ENCODE data around the gene TRIM66.

The TRIM66 gene, protein sequence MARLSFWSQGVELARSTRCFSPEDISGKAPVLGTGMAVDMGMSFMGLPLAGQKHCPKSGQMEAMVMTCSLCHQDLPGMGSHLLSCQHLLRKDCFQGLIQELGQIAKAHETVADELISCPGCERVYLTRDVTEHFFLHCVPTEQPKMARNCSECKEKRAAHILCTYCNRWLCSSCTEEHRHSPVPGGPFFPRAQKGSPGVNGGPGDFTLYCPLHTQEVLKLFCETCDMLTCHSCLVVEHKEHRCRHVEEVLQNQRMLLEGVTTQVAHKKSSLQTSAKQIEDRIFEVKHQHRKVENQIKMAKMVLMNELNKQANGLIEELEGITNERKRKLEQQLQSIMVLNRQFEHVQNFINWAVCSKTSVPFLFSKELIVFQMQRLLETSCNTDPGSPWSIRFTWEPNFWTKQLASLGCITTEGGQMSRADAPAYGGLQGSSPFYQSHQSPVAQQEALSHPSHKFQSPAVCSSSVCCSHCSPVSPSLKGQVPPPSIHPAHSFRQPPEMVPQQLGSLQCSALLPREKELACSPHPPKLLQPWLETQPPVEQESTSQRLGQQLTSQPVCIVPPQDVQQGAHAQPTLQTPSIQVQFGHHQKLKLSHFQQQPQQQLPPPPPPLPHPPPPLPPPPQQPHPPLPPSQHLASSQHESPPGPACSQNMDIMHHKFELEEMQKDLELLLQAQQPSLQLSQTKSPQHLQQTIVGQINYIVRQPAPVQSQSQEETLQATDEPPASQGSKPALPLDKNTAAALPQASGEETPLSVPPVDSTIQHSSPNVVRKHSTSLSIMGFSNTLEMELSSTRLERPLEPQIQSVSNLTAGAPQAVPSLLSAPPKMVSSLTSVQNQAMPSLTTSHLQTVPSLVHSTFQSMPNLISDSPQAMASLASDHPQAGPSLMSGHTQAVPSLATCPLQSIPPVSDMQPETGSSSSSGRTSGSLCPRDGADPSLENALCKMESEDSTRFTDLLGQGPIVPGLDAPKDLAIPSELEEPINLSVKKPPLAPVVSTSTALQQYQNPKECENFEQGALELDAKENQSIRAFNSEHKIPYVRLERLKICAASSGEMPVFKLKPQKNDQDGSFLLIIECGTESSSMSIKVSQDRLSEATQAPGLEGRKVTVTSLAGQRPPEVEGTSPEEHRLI (N-terminal part only)

DNA sequence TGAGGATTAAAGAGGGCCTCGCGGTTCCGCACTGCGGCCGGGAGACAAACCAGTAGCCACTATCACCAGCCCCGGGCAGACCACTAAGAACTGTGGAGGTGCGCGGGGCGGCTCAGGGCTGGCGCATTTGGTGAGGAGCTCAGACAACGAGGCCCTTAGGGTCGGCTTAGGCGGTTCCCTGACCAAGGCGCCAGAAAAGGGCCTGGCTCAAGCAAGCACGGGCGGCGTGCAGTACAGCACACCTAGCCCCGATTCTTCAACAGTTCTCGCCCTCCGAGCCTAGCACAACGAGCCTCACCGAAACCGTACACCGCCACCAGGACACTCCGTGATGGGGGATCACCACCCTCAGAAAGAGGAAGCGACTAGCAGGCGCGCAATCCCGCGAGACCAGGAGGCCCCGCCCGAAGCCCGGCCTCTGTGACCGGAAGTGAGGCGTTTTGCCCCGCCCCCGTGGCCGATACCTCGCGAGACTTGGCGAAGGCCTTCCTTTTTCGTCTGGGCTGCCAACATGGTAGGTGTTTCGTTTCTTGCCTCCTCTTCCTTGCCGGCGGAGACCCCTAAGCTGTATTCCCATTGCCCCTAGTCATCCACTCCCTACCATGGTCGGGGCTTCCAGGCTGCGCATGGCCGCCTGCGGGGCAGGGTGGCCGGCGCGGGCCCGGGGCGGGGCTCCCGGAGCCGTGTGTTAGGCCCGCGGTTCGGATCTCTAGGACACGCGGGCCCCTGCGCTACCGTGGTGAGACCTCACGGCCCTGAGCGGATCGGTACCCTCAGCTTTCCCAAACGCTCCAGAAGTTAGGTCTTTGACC lies at the start of gene TRIM66, which contains the start of gene RPL27A:
TSS of gene TRIM66 (minus strand) at position 363 of the 812 bp plus-strand sequence. CDS start 10,391 bp downstream, outside the sequence.
TSS of gene RPL27A (plus strand) at position 490 of the 812 bp plus-strand sequence. CDS start at position 512, 22 bp downstream.
- peak; percentile 95 for DNase-seq (ENCODE audit: low spot score)

DNA sequence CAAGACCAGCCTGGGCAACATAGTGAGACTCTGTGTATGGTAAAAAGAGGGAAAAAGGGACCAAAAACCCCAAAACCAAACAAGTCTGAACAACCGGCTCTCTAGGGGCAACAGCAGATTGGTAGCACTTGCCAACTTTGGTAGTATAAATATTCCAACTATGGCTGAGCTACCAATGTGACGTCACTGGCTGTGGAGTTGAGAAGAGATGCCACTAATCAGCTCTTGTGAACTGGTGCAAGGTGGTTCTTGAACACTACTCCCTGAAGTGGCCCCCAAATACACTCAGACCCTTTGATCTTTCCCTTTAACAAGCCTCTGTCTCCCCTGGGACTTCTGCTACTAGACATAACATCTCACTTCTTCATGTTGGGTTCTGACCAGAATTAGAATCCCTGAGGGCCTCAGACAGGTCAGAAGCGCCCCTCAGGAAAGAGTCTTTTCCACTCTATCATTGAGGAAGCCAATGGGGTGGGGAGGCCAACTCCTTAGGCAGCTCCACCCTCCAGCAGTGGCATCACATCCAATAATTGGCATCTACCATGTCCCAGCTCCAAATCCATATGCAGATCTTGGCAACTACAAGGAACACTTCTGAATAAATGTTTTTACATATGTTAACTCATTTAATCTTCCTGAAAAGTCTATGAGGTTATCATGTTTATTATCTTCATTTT lies 49.3 kb upstream of the TRIM66 start:
- no peak for DNase-seq (ENCODE audit: low spot score)

DNA sequence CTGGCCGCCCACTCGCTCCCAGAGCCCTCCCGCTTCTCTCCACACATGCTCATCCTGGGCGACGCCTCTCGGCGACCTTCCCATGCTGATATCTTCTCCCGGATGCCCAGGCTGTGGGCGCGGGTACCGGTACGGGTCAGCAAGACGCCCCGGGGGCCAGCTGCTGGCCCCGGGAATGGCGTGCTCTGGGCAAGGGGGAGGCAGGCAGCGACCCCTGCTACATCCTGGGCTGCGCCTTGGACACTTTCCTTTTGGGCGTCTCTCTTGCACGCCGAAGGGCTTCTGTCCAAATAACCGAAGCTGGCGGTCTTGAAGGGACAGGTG lies 48.2 kb upstream of the TRIM66 start:
- no peak for DNase-seq (ENCODE audit: low spot score)

DNA sequence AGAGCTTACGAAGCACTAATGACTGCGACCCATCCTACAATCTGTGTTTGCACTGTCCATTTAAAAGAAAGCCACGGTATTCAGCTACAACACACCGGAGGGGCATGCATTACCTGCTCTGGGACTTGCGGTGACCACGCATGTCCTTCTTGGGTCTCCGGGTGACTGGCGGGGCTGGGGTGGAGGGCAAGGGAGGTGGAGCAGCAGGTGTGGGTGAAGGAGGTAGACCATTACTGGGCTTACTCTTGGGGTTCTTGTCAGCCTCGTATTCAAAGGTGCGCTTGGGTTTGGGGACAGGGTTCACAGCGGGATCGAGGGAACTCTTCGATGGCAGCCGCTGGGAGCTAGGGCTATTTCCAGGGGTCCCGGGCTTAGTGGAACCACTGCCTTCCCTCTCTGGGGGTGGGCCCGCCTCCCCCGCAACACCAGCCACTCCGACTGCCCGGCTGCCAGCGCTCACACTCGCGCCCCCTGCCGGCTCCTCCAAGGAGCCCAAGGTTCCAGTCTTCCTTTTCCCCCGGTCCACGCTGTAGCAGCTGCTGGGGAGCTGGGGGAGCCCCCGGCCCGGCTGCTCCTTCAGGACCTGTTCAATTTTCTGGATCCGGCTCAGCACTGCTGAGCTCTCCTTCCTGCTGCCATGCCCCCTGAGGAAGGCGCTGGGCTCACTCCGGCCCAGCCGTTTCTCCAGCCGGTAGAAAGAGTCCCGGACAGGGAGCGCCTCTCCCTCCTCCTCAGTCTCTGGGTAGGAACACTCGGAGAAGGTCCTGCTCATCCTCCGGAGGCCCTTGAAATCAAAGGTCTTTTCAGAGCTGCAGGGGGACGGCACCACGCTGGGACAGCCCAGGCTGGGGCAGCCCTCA lies 47.6 kb upstream of the TRIM66 start:
- no peak for DNase-seq (ENCODE audit: low spot score)

DNA sequence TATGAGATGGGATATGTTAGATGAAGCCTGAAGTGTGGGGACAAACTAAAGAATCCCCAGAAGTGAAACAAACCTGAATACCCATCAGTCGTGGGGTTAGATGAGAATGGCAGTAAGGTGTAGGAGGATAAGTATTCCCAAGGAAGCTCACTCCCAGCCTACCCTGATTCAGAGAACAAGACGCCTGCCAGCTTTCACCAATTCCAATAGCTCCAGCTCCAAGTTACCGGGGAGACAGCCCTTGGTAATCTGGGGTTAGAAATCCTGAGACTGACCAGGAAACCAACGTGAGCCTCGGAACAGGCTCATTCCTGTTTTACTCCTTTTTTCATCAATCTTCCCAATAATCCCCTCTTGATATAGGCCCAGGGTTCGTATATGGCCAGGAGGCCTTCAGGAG lies 46.6 kb upstream of the TRIM66 start:
- no peak for DNase-seq (ENCODE audit: low spot score)

DNA sequence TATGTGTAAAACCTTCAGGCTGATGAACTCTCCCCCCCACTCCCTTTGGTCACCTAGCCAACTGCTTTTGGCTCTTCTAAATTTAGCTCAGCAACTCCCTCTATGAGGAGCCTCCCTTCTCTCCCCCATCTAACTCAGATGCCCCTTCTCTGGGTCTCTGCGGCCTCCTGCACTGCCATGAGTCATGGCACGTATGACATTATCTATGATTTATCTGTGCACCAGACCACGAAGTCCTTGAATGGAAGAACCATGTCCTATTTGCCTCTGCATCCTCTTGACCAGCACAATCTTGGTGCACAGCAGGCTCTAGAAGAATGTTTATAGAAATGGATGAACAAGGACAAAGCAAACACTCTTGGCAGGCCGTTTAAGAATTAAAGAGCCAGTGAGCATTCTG lies 46.1 kb upstream of the TRIM66 start:
- no peak for DNase-seq (ENCODE audit: low spot score)

DNA sequence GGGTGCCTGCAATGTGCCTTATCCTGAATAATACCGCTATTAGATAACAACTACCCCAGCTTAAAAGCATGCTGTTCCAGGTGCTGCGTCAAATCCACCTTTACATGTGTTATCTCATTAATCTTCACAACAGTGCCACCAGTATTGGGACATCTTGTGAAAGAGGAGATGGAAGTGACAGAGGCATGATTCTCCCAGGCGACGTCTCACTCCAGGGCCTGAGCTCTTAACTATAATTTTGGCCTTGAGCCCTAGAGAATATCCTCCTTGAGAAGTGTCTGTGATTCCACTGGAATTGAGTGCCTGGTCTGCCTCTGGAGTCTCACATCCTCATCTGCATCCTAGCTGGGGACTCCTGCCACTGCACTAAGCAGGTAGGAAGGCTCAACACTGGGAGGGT lies 43.9 kb upstream of the TRIM66 start:
- DNase-seq (ENCODE audit: low spot score): no peak

DNA sequence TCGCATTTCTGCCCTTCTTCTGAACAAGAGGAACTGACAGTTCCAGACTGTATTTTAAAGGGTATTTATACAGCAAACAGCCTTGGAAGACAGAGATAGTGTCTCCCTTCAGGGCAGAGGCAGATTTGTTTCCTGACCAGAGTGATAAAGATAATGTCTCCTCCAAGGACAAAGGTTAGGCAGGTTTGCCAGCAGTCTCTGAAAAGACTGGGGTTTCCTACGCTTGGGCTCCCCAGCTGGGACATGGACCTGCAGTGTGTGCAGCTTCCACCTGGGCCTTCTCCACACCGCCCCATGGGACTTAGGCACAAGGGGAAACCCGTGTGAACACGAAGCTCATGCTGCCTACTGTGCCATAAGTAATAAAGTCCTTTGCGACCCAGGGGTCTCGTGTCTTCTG lies 42.2 kb upstream of the TRIM66 start:
- no peak for DNase-seq (ENCODE audit: low spot score)

DNA sequence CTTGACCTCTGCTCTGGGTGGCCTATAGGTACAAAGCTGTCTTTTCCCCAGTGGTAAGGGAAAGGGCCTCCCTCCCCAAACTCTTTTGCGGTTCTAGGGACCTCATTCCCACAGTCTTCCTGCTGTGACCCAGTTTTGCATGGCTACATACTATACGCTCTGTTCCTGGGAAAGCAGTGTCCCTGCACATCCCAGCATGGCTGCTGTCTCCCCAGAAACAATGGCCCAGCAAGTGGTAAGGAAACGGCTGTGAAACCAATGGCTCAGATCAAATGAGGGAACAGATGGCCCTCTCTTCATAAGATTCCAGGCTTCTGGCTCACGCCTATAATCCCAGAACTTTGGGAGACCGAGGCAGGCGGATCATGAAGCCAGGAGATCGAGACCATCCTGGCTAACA lies 41.2 kb upstream of the TRIM66 start:
- no peak for DNase-seq (ENCODE audit: low spot score)

DNA sequence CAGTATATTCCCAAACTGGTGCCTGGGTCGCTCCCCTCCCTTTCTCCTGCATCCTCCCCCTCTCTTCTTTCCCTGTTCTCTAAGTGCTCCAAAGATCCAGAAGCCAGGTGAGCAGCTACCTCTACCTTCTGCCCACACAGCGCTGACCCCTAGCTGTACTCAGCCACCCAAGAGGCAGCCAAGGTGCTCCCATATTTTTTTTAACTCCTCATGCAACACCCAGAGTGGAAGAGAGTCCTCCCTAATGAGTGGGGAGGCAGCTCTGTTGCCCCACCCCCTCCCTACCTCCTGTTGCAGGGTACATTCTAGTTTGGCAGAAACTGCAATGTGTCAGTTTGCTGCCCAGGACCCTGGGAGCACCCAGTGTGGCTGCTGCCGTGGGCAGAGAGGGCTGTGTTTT lies 40.3 kb upstream of the TRIM66 start:
- no peak for DNase-seq (ENCODE audit: low spot score)

DNA sequence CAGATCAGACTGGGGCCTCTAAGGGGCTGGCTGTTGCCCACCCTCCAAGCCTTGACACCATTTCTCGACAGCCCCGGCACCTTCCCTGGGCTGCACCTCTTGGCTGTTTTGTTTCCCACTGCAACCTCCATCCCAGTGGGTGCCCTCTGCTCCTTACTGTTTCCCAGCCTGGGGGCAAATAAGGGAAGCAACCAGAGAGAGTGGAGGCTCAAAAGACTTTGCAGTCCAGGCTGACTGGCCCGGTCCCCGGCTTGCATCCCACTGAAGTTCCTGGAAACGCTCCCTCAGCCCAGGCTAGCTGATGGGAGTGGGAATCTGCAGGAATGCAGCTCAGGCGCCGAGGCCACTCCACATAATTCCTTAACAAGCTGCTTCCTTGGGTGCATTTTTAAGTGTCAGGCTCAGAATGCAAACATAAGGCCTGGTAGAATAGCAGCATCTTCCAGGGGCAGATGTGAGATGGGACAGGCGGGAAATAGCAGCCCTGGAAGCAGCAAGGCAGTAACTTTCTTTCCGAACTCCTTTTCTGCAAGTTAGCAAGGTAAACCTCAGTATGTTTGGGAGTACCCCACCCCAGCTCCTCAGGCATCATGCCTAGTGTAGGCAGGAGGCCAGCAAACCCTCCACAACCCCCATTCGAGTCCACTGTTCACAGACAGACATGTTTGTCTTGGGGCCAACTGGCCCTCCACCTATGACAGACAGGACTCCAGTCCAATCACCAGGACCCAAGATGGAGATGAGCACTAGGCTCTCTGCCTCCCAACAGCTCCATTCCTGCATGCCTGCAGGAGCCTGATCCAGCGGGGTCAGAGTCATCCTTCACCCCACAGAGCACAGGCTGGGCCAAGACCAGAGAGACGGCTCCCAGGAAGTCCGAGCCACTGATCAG lies 39.4 kb upstream of the TRIM66 start:
- DNase-seq (ENCODE audit: low spot score): no peak

DNA sequence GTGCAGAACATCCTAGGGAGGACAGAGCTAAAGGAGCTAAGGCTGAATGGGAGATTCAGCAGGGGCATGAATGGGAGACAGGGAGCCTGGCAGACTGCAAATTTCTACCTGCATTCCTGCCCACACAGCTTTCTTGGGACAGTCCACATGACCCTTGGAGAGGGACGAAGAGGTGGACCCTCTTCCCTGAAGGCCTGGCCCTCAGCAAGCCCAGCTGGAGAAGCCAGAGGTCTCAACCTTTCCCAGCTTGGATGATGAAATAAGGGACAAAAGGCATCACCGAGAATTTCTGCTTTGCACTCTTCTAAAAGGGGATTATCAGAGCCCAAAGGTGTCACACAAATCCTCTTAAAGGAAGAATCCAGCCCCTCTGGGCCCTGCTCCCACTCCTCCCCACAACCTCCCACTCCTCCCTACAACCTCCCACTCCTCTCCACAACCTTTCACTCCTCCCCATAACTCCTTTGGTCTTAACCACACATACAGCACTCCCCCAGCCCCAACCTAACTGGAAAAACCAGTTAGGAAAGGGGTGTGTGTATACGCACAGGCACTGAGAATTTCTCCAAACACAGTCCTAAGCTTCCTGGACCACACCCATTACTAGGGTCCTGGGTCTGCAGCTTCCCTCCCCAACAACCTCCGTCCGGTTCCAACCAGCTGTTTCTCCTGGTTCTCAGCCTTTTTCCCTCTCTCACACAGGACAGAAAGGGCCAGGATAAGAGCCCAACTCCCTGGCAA lies 38.6 kb upstream of the TRIM66 start:
- no peak for DNase-seq (ENCODE audit: low spot score)

DNA sequence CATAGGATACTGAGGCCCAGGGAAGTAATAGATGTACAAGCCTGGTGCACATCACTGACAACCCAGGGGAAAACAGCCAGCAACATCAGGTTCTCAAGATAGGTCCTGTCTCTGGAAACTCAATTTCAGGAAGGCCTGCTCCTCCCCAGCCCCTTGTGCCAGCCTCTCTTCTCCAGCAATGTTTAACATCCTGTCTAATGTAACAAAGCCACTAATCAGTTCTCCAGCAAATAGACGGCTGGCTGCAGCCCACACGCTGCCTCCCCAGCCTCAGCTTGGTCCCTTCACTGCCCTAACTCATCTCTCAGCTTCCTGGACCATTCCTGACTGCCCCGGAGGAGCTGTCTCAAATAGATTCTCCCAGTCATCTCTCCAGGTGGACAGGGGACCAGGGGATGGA lies 37.9 kb upstream of the TRIM66 start:
- DNase-seq (ENCODE audit: low spot score): no peak

DNA sequence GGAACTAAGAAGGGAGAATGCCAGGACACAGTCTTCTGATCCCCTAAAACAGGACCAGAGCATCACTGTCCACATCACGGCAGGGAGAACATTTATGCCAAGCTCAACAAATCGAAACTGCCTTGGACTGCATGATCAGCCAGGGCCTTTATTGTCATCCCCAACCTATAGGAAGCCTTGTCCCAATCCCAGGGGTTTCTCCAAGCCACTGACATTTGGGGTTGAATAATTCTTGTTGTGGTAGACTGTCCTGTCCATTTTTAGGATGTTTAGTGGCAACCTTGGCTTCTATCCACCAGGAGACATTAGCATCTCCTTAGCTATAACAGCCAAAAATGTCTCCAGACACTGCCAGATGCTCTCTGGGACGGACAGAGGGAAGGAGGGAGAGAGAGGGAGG lies 37.3 kb upstream of the TRIM66 start:
- DNase-seq (ENCODE audit: low spot score): no peak

DNA sequence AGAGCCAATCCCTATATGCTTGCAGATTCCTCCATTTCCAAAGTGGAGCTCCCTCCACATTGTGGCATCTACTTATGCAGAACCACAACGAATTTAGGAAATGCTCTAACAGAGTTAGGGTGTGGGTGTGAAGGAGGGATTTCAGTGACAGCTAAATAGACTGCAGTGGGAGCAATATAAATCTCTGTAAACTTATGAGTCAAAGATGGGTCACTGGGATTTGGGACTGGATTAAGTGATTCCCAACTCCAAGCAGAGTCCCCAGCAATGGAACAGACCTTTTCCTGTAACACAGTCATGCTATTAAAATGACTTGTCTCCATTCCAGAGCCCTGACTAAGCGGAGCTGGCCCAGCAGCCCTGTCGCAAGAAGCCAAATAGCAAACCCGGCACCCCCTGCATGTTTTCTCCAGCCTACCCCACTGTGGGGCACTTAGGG lies 36.8 kb upstream of the TRIM66 start:
- DNase-seq (ENCODE audit: low spot score): peak; percentile 96

DNA sequence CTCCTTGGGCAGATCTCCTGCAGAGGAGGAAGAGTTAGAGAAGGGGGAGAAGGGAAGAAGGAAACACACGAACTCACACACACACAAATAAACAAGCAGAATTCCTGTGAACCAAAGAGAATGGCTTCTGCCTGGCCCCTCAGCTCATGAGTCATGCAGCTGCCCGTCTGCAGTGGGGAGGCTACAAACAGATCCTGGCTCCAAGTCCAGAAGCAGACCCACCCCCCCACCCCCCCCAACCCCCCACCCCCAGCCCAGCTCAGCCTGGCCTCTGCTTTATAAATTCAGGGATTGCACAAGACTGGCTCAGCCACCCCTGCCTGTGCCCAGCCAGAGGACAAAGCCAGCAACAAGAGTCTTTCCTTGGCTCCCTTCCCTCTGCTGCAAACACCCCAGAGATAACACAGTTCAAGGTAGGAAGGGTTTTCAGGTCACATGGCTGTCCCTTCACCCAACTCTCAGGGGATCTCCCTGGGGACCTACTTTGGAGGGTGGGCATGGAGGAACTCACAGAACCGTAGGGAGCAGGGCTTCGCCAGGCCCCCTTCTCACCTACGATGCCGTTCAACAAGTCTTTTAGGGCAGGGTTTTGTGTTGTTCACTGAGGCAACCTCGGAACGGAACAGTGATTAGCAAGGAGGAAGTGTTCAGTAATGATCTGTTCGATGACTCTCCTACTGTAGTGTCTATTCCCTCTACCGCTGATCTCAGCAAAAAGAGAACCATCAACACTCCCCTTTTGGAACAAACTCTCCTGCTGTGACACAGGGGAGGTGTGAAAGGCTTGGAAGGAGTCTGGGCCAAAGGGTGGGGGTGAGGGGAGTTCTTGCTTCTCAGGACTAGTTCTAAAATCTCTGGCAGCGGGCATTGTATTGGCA lies 35.6 kb upstream of the TRIM66 start:
- DNase-seq (ENCODE audit: low spot score): peak; percentile 20

DNA sequence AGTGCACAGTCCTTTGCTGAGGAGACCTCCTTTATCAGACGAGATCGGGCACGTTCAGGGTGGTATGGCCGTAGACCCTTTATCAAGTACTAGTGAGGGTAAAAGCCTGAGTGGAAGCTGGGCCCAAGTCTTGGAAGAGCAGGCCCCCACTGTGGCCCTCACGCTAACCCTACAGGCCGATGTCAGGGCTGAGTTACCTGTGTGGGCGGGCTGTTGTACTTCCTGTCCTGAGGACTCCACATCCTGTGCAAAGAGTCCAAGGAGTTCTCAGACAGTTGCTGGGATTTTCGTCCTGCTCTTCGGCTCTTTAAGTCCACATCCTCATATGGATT lies 35.0 kb upstream of the TRIM66 start:
- DNase-seq (ENCODE audit: low spot score): no peak

DNA sequence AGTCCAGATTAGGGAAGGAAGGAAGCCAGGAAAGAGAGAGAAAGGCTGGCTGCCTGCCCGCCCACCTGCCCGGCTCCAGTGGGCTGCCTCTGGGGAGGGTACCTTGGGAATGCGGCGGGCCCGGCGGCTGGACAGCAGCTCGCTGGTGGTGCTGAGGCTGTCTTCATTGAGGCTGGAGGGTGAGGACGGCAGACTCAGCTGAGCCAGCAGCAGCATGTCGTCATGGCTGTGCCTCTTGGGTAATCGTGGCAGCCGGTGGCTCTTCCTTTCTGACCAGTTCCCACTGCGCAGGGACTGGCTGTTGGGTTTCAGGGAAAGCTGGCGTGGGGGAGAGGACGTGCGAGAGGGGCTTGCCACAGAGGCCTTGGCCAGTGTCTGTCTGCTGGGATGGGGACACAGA lies 33.0 kb upstream of the TRIM66 start:
- no peak for DNase-seq (ENCODE audit: low spot score)
